ENCODE data around the gene SMURF2. TPM values are rescaled to one million over a fixed set of nuclear protein-coding genes. Genes with fewer than 3 reads are reported as not detected.
"Not testable (repeated sequence)": the region's sequence is repeated elsewhere in the genome, so short reads cannot be mapped to it uniquely, and the experiment has no call there.

Gene SMURF2
- total RNA-seq, 4 donors from 2014 or later: 18.4 to 92.0 (median 37.3) TPM

DNA sequence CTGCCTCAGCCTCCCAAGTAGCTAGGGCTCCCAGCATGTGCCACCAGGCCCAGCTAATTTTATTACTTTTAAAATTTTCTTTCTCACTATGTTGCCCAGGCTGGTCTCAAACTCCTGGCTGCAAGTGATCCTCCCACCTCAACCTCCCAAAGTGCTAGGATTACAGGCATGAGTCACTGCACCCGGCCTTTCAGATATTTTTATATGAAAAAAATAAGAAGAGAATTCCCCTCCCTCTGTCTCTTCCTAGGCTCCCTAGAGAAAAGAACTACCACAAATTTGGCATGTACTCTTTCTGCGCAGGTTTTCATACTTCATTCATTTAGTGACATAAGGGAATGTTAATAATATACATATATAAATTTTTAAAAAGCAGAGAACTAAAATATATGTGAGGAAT lies 21.7 kb upstream of the SMURF2 start:
- Histone ChIP-seq H3K9me3 (no peaks in the 10 kb centered on the region), H3K4me3 (no peak overlapping the region), H3K36me3 (no peaks in the 10 kb centered on the region), H3K27ac (no peak overlapping the region), H3K4me1 (no peaks in the 10 kb centered on the region), H3K27me3 (no peaks in the 10 kb centered on the region)
- intact Hi-C loops (cut with DNase I; ENCODE audit: low total_unique reads): no loop called here
- DNase-seq: no peak
- TF ChIP-seq, protein P1, sequence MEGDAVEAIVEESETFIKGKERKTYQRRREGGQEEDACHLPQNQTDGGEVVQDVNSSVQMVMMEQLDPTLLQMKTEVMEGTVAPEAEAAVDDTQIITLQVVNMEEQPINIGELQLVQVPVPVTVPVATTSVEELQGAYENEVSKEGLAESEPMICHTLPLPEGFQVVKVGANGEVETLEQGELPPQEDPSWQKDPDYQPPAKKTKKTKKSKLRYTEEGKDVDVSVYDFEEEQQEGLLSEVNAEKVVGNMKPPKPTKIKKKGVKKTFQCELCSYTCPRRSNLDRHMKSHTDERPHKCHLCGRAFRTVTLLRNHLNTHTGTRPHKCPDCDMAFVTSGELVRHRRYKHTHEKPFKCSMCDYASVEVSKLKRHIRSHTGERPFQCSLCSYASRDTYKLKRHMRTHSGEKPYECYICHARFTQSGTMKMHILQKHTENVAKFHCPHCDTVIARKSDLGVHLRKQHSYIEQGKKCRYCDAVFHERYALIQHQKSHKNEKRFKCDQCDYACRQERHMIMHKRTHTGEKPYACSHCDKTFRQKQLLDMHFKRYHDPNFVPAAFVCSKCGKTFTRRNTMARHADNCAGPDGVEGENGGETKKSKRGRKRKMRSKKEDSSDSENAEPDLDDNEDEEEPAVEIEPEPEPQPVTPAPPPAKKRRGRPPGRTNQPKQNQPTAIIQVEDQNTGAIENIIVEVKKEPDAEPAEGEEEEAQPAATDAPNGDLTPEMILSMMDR (IDR thresholded peaks at IDR 0.05): no peak
- no peak for TF ChIP-seq POLR2A (IDR thresholded peaks at IDR 0.05)

GRCh38 chr17:64682261-64683181 lies 20.4 kb upstream of the SMURF2 start:
- Histone ChIP-seq H3K27me3 (no peaks in the 10 kb centered on the region), H3K4me3 (no peak overlapping the region), H3K27ac (no peak overlapping the region), H3K36me3 (no peaks in the 10 kb centered on the region), H3K9me3 (no peaks in the 10 kb centered on the region), H3K4me1 (no peaks in the 10 kb centered on the region)
- TF ChIP-seq, protein P1 (IDR thresholded peaks at IDR 0.05): no peak
- no peak for TF ChIP-seq POLR2A (IDR thresholded peaks at IDR 0.05)
- no peak for DNase-seq
- intact Hi-C loops (cut with DNase I; ENCODE audit: low total_unique reads): no loop called here

- no peak overlapping the region for H3K4me3 ChIP-seq
- no peaks in the 10 kb centered on the region for H3K36me3 ChIP-seq
- H3K27me3 ChIP-seq: no peaks in the 10 kb centered on the region
- no peak overlapping the region for H3K27ac ChIP-seq
- no peaks in the 10 kb centered on the region for H3K4me1 ChIP-seq
- TF ChIP-seq, protein P1 (IDR thresholded peaks at IDR 0.05): no peak
- TF ChIP-seq POLR2A (IDR thresholded peaks at IDR 0.05): no peak
- DNase-seq: no peak
- intact Hi-C loops (cut with DNase I; ENCODE audit: low total_unique reads): no loop called here
- no peaks in the 10 kb centered on the region for H3K9me3 ChIP-seq
Observed at GRCh38 chr17:64679710-64680216, 17.7 kb upstream of the SMURF2 start.

DNA sequence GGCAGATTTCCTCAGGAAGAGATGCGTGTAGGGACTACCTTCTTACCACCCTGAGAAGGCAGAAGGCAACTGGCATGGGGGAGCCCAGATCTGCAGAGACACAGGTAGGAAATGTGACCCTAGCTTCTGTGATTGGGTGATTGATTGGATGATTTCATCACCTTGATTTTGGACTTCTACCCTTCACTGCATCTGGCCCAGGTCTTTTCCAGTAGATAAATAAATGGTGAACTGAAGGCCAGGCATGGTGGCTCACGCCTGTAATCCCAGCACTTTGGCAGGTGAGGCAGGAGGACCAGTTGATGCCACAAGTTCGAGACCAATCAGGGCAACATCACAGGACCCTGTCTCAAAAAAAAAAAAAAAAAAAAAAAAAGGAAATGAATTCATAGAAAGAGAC lies 14.7 kb upstream of the SMURF2 start:
- no peak for DNase-seq
- Histone ChIP-seq H3K4me1 (no peaks in the 10 kb centered on the region), H3K9me3 (no peaks in the 10 kb centered on the region), H3K27me3 (no peaks in the 10 kb centered on the region), H3K4me3 (no peak overlapping the region), H3K27ac (no peak overlapping the region), H3K36me3 (no peaks in the 10 kb centered on the region)
- intact Hi-C loops (cut with DNase I; ENCODE audit: low total_unique reads): no loop called here
- TF ChIP-seq POLR2A (IDR thresholded peaks at IDR 0.05): no peak
- TF ChIP-seq, protein P1 (IDR thresholded peaks at IDR 0.05): no peak

GRCh38 chr17:64670843-64671590 lies 8.9 kb upstream of the SMURF2 start:
- H3K27ac ChIP-seq; H3K36me3 ChIP-seq; H3K9me3 ChIP-seq; H3K27me3 ChIP-seq; DNase-seq; H3K4me1 ChIP-seq; H3K4me3 ChIP-seq; intact Hi-C loops (cut with DNase I; ENCODE audit: low total_unique reads): not testable (repeated sequence)

DNA sequence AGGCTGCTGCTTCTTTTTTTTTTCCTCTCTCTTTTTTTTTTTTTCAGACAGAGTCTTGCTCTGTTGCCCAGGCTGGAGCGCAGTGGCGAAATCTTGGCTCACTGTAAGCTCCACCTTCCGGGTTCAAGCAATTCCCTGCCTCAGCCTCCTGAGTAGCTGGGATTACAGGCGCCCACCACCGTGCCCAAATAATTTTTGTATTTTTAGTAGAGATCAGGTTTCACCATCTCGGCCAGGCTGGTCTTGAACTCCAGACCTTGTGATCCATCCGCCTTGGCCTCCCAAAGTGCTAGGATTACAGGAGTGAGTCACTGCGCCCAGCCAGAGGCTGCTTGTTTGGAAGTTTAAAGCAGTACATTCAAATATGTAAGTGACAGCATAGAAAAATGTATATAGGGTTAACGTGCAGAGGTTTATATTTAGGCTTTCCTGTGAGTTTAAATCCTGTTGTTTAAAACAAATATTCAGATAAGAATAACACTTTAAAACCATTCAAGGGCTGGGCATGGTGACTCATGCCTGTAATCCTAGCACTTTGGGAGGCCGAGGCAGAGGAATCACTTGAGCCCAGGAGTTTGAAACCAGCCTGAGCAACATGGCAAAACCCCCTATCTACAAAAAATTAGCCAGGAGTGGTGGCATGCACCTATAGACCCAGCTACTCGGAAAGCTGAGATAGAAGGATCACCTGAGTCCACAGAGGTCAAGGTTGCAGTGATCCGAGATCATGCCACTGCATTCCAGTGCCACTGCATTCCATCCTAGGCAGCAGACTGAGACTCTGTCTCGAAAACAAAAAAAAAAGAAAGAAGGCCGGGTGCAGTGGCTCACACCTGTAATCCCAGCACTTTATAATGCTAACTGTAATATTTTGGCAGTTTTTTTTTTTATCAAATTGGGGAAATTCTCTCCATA lies 6.0 kb upstream of the SMURF2 start:
- DNase-seq; H3K27me3 ChIP-seq; H3K9me3 ChIP-seq; intact Hi-C loops (cut with DNase I; ENCODE audit: low total_unique reads); H3K4me3 ChIP-seq; H3K27ac ChIP-seq; H3K36me3 ChIP-seq; H3K4me1 ChIP-seq: not testable (repeated sequence)

DNA sequence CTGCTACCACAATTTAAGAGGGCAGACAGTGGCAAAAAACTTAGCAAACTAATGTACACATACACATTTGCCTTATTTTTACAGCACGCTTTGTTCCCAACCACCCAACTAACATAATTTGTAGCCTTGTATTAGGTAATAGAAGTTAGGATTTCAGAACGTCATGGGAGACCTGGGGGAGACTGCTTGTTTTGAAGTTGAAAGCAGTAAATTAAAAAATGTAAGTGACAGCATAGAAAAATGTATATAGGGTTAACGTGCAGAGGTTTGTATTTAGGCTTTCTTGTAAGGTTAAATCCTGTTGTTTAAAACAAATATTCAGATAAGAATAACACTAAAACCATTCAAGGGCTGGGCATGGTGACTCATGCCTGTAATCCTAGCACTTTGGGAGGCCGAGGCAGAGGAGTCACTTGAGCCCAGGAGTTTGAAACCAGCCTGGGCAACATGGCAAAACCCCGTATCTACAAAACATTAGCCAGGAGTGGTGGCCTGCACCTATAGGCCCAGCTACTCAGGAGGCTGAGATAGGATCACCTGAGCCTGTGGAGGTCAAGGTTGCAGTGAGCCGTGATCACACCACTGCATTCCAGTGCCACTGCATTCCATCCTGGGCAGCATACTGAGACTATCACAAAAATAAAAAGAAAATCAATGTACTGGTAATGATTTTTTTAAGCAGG lies 2.3 kb upstream of the SMURF2 start:
- DNase-seq; H3K27me3 ChIP-seq; intact Hi-C loops (cut with DNase I; ENCODE audit: low total_unique reads); H3K4me1 ChIP-seq; H3K36me3 ChIP-seq; H3K9me3 ChIP-seq; H3K4me3 ChIP-seq; H3K27ac ChIP-seq: not testable (repeated sequence)

Data from uterus (tissue), 4 donors.